Hematopoietic multipotent progenitor cell (in vitro differentiated cells): ENCODE measurements around the gene PRKN. TPM values are rescaled to one million over a fixed set of nuclear protein-coding genes. Genes with fewer than 3 reads are reported as not detected.

Experiments used
- DNase-seq, 3 donors: peaks; one replicate each; pipeline ENCODE4 v3.0.0-alpha.2; 2011 to 2015; ENCODE audit warnings: low read depth in 2 of 3, low spot score in 2 of 3
- total RNA-seq: library from RNA; depleted of rRNA; stranded (reverse); fragments of >200 nt; gene quantifications from one replicate; pipeline ENCODE4 v1.2.3, GENCODE V29; 2012

Gene PRKN
- total RNA-seq, 1 donor = 7.0 TPM

DNA sequence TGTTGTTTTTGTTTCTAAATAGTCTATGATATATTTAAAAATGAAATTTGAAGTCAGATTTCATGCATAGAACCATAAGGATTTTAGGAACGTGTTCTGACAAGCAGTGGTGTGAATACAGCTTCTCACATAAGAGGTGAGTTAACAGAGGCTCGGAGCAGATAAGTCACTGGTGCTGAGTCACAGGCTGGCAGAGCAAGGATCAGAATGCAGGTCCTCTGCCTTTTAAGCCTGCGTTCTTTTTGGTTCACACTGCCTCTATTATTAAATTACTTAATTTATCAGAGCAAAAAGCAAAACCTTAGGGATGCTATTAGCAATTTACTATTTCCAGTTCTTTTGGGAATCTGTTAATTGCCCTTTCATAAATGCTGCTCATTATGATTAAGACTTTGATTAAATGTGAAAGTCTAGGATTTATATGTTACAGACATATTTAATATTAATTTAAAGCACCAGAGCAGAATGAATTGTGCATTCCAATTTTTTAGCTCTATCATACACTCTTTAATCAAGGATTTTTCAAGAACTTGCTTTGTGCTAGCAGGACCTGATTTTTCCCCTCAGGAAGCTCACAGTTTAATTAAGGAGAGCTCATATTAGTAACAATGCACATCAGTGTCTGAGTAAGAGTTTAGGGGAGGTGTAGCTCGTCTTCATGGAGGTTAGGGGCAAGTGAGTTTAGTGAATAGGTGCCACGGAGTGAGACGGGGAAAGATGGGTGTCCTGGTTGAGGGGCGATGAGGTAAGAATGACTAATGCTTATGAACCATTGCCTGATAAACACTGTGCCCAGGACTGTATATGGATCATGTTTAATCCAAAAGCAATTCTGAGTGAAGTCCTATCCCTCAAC is 1241.0 kb downstream of the PRKN start:
- no peak for DNase-seq

DNA sequence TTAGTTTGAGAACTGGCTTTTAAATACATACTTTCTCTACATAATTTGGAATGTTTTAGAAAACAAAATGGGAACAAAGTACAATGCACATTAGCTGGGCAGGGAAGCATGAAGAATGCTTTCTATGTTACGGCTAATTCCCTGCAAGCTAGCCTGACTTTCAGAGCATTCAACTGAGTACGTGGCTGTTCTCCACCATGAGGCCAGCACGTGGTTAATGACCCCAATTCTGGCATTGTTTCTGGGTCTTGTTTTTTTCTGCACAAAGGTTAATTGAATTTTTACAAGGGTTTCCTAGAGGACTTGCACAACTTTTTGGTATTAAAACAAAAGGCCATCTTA is 1245.1 kb downstream of the PRKN start:
- DNase-seq = no peak

DNA sequence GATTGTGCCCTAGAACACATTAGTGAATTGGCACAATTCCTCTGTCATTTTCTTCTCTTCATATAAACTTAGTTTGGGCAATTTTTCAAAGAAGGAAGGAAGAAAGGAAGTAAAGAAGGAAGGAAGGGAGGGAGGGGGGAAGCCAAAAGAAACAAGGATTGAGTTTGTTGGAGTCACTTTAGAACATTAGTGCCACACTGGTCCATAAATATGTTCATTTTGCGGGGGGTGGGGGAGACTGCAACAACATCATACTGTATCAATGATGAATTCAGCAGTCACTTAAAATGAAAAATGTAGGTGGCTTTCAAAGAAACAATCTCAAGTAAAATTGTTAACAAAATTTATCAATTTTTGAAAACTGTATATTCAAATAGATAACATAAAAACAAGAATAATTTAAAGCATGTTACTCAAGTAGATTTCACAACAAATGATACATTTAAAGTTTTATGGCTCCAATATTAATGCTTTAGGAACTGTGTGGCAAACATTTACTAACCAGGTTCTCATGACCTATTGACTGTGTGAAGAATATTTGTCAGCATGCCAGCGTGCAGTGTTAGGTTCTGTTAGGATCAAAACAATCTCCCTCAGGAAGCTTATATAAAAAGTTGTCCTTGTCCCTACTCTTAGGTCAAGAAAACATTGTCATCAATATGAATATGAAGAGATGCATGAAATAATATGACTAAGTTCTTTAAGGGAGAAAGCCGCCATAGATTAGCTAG is 1245.6 kb downstream of the PRKN start:
- no peak for DNase-seq

DNA sequence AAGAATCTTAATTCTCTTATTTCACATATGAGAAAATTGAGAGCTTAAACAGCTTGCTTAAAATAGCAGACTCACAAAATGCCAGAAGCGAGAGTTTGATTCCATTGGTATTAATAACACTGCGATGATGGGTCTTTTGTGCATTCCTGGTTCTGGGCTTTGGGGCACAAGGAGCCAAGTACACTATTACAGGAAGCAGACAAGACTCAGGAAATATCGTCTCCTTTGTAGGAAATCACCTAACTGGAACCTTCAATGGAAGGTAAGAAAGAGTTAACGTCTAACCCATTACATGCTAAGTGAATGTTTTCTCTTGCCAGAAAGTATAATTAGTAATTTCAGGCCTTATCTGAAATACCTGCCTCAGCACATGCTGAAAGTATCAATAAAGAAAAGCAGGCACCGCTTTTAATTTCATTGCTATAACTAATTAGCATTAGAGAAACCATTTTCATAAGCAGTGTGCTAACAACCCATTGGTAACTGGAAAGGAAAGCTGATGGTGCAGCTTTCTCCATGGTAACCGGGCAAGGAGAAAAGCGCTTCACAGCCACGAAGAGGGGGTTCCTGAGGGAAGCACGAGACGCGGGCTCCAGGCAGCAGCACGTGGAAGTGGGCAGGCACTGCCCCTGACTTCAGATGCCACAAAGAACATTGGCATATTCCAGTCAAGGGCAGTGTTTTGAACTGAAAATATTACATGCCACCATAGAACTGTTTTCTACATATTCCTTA is 1247.0 kb downstream of the PRKN start:
- DNase-seq = no peak

DNA sequence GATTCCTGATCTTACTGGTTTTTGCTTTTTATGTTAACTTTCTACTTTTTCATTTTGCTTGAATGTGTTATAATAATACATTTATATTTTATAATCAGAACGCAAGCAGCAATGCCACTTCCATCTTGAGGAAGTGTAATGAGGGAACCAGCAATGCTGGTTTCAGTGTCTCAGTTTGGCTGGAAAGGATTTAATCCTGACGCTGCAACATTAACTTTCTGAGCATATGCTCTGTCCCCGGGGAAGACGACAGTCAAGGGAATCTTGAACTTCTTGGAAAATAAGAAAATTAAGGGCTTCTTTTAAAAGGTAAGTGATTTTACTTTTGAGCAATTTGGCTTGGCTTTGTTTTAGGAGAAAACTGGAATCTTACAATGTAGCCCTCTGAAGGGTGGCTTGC is 1248.2 kb downstream of the PRKN start:
- no peak for DNase-seq

DNA sequence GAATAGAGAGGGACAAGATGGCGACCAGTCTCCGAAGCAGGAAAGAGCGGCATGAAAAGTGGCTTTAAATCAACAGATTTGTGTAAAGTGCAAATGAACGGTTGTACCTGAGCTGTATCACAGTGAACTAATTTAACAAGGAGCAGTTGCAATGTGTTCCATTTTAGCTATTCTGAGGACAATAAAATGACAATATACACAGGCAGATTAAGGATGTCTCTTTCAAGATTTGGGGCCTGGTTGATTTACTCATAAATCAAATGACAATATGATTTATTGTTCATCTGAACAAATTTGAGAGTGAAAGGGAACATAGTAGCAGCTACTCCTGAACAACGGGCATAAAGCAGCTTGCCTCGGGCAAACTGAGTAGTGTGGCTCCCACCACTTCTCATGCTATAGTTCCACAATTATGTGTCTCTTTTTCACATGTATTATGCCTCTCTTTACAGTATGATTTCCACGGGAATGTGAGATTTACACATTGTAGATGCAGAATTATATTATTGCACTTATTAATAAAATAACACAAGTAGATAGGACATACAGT is 1249.6 kb downstream of the PRKN start:
- no peak for DNase-seq

DNA sequence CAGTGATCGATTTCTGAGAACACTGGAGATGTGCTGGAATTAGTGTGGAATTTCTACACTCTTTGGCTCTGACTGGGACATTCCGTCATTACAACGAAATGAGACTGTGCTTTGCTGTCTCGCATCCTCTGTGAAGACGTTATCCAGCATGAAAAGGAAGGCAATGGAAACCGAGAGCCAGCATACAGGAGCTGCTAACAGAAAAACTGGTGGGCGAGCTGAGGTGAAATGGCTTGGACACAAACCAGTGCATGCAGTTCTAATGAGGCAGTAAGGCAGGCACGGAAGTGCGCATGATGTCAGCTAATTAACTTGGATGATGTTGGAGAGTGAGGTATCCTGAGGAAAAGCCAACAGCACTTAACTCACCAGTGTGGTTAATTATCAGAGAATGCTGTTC is 1250.9 kb downstream of the PRKN start:
- DNase-seq = no peak

DNA sequence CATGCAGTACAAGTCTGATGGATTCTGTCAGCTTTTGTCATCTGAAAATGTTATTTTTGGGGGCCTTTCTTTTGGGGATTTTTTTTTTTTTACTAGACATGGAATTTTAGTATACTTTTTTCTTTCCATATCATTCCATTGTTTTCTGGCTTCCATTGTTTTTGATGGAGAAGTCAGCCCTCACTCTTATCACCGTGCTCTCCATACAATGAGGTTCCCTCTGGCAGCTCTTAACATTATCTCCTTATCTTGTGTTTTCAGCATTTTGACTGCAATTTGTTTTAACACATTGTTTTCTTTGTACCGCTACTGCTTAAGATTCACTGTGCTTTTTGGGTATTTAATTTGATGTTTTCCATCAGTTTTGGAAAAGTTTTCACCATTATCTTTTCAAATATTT is 1262.2 kb downstream of the PRKN start:
- no peak for DNase-seq

DNA sequence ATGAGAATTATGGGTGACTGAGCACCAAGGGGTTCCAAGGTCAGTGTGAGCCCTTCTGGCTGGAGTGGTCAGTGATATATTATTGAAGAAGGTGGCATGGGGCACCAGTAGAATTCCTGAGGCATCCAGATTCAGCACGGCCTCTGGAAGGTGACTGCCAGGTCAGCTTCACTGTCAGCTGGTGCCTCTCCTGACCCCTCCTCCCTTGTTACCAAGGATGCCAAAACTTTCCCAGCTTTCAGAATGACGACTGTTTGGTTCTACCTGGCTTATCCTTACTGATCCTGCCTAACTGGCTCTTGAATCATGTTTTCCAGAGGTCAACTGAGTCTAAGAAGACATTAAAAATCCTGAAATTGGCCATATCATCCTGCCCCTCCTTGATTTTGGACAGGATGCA is 1264.5 kb downstream of the PRKN start:
- no peak for DNase-seq

DNA sequence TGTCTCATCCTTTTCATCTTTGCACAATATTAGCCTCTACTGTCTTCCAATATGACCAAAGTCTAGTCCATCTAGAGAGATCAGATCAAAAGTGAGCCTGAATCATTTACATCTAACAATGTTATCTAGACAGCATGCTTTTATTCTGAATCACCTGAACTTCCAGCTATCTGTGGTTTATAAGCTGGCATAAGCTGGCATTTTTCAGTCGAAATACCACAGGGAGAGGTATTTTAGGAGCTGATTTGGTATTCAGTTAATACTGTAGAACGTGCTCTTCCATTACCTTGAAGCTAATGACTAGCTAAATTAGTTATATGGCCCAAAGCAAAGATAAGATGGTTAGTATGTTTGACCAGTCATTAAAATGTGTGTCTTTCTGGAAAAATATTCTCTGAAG is 1265.4 kb downstream of the PRKN start:
- no peak for DNase-seq

DNA sequence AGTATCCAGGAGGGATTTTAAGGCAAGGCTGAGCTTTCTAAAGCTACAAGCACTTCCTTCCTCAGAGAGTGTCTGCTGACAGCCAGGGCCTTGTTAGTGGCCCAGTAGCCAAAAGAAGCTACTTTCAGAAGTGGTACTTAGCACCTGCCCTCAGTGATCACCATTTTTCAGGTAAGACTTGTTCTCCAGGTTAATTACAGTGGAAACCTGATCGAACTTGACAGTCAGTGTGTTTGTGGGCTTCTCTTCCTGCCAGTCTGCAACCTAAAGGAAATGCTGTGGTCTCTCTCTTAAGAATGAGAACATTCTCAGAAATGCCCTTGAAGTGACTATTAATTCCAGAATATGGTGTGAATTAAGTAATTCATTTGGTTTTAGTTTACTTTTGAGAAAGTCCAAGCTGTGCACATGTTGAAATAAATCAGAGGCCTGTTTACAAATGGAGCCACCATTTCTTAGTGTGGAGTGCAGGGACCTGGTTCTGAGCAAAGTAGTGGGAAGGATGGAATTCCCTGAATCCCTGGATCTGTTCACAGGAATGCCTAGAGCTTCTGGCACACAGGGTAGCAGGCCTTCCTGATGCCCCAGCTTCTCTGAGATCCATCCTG is 1268.5 kb downstream of the PRKN start:
- no peak for DNase-seq

DNA sequence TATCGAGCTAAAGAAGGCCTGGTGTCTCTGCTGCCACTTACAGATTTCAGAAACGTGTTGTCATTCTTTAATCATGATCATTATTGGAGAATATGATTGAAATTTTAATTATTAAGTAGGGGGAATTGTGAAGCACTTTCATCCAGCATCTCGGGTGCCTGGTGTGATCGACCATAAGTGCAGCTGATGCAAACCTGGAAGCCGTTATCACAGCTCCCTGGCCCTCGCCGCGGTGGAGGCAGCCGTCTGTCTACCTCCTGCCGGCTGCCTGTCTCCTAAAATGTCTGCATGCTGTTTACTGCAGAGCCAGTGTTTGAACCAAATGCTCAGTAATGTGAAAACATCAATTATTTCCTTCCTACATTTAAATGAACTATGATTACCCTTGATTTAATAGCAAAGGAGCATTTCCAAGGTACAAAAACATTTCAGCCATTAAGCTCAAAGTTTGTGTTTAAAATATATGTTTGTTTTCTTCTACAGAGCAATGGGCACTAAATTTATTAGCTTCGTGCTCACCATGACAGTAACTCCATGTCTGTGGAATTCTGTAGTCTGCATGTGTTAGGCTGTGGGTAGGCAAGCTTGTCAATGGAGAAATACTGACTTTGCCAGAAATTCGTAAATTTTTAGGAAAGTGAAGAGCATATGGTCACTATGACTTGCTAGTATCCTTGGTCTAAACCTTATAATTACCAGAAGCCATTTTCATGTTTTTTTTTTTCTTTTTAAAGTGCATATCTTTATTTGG is 1269.2 kb downstream of the PRKN start:
- DNase-seq = no peak

DNA sequence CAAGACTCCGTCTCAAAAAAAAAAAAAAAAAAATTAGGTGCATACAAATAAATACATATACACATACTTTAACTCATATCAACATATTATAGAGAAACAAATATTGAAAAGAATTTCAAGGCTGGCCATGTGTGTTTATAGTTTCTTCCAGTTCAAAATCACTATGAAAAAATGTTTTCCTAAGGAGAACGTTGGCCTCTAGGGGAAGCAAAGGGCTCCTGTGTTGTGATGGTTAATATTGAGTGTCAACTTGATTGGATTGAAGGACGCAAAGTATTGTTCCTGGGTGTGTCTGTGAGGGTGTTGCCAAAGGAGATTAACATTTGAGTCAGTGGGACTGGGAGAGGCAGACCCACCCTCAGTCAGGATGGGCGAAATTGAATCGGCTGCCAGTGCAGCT is 1271.7 kb downstream of the PRKN start:
- no peak for DNase-seq

DNA sequence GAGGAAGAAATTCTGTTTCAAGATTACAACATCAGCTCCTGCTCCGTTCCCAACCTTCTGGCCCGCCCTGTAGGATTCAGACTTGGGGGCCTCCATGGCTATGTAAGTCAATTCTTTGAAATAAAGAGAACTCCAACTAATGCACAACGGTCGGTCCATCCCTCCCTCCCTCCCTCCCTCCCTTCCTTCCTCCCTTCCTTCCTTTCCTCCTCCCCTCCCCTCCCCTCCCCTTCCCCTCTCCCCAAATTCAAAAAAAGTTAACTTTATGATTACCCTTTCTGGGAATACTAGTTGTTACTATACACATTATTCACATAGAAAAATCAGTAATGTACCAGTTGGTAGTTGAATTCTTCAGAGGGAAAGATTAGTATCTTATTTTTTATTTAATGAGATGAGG is 1274.0 kb downstream of the PRKN start:
- no peak for DNase-seq

DNA sequence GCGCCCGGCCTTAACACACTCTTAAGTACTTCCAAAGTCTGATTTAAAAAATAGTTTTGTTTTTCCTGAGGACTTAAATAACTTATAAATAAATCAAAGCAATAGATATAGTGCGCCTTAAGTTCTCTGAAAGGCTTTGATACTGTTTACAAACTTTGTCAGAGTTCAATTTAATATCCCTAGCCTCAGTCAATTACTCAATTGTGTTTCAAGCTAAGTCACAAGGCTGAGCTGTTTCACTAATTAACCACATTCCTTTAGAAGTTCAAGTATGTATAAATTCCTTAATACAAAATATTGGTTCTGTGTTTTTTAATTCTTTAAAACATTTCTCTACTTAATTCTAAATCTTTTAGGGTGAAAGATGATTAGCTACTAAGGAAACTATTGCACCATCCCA is 1275.3 kb downstream of the PRKN start:
- DNase-seq = no peak

DNA sequence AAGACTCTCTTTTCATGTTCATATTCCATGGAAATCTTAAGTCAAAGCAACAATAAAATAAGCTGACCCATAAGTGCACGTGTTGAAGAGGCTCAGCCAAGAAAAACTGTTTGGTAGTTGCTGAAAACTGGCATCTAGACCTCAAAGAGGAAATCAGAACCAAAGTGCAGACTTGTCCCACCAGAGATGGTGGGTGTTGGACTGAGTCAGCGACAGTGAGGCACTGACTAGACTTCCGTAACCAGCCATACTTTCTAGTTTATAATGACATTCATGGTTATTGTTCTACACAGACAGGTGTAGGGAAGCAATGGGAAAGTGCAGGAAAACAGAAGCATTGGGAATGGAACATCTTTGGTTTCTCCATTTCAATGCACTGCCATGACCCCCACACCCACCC is 1278.0 kb downstream of the PRKN start:
- DNase-seq = no peak

DNA sequence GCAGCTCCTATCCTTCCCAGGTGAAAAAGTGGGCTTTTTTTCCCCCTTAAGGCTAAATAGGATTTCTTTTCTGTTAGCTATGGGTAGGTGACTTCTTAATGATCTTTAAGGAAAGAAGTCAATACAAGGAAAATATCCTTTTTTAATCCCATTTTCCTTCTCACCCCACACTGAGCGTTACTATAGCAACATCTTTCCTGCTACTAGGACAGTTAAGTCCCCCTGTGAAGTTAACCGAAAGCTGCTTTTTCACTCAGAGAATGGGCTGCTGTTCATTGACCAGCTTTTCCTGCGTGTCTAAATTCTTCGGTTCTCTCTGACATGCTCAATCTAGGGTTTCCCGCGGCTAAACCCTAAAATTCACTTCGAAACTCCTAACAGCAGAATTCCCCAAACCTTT is 1280.6 kb downstream of the PRKN start:
- no peak for DNase-seq

DNA sequence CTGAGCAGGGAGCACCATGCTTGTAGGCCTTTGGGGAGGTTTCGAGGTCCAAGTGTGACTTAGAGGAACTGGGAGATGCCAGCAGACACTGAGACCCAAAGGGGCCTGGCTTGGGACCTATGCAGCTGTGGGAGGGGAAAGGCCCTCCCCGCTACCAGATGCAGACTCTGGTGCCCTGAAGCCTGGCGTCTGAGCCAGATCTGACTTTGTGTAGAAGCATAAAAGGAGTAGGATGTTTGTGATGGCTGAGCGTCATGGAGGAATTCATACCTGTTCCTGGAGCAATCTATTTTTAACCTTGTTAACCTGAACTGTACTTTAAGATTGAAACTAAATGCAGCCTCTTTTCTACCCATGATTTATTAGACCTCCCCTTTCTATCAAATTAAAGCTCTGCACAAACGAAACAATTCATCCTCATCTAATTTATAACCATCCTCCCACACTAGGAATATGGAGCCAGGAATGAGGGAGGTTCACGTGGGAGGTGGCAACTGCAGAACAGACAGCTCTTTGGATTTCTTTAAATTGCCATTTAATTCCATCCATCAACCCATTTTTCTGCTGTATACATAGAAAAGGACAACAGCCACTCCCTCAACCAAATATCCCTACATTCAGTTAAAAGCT is 1281.2 kb downstream of the PRKN start:
- no peak for DNase-seq

DNA sequence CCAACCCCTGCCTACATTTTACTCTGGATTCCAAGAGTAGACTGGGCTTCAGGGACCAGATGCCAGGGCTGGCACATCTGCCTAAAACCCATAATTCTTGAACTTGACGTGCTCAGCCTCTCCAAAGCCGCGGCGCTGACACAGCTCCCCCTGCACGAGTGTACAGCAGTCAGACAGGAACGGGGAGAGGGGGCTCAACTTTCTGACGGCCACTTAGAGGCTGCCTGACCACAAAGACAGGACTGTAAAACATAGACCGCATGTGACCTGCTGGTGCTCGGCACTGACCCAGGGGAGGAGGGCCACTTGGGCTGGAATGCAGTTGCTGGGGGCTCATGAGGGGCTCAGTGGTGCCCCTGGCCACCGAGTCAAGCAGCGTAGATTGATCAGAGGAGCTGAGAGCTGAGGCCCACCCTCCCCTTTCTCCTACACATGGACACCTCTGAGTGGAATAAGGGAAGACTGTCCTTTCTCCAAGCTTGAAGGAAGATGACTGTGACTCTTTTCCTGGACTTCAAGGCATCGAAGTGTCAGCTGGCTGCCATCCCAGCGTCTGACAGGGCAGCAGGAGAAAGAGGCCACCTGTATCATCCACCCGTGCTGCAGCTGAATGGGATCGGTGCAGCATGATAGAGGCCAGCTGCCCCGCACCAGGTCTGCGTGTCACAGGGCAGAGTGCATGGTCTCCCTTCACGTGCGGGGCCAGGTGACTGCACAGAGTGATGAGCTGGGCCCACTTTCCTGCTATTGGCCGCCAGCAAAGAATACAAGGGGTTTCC is 1282.4 kb downstream of the PRKN start:
- no peak for DNase-seq
